Activated gamma-delta T cell treated with anti-CD3 and anti-CD28 coated beads, Interleukin-2, amount 50 U/mL, for 16 hours (primary cell): Measurements from ENCODE around the gene RFNG.

Source experiments
- DNase-seq: peaks from one replicate; pipeline ENCODE4 v3.0.0-alpha.2; 2020; ENCODE audit warnings: low read depth

The RFNG gene

GRCh38 chr17:82089723-82090548, 38.3 kb upstream of the RFNG start:
- DNase-seq, result no peak

- DNase-seq, result no peak
These were observed 37.5 kb upstream of the RFNG start for GRCh38 chr17:82088838-82089722.

GRCh38 chr17:82087961-82088837, 36.6 kb upstream of the RFNG start:
- DNase-seq, result no peak

GRCh38 chr17:82086941-82087906, 35.6 kb upstream of the RFNG start:
- no peak for DNase-seq

- DNase-seq, result no peak
These were observed 34.5 kb upstream of the RFNG start for GRCh38 chr17:82085931-82086764.

- DNase-seq, result no peak
These were observed 33.6 kb upstream of the RFNG start for GRCh38 chr17:82085031-82085861.

- no peak for DNase-seq
These were observed 32.9 kb upstream of the RFNG start for GRCh38 chr17:82084373-82085030.

- DNase-seq, result no peak
These were observed 32.1 kb upstream of the RFNG start for GRCh38 chr17:82083533-82084359.

GRCh38 chr17:82083009-82083408, 31.4 kb upstream of the RFNG start:
- DNase-seq, result no peak

- DNase-seq, result no peak
These were observed 30.8 kb upstream of the RFNG start for GRCh38 chr17:82082456-82082855.

GRCh38 chr17:82081966-82082365, 30.4 kb upstream of the RFNG start:
- no peak for DNase-seq

- no peak for DNase-seq
These were observed 29.9 kb upstream of the RFNG start for GRCh38 chr17:82081546-82081945.

GRCh38 chr17:82080789-82081464, 29.3 kb upstream of the RFNG start:
- DNase-seq, result no peak

GRCh38 chr17:82080048-82080788, 28.6 kb upstream of the RFNG start:
- no peak for DNase-seq

GRCh38 chr17:82079001-82079677, 27.5 kb upstream of the RFNG start:
- no peak for DNase-seq

GRCh38 chr17:82078433-82078832, 26.8 kb upstream of the RFNG start:
- DNase-seq, result no peak
